GM10266 (cell line): Measurements from ENCODE around the gene ATP2A2.
"Not testable (repeated sequence)": the region's sequence is repeated elsewhere in the genome, so short reads cannot be mapped to it uniquely, and the experiment has no call there.

Source experiments
- DNase-seq: peaks from one replicate; pipeline ENCODE4 v3.0.0; 2012; ENCODE audit errors: extremely low spot score
- CTCF ChIP-seq: IDR thresholded peaks from 2 replicates; pipeline ENCODE4 v1.5.1; 2012; ENCODE audit warnings: mild to moderate bottlenecking, low read depth; ENCODE audit not compliant: control insufficient read depth, insufficient read depth; ENCODE audit errors: missing control alignments

ATP2A2 gene

GRCh38 chr12:110371408-110372055 lies 90.5 kb downstream of the ATP2A2 start:
- TF ChIP-seq CTCF, result no peak
- peak; percentile 66 for DNase-seq

GRCh38 chr12:110372056-110372425 lies 91.0 kb downstream of the ATP2A2 start:
- DNase-seq, result no peak
- TF ChIP-seq CTCF, result no peak

- no peak for TF ChIP-seq CTCF
- no peak for DNase-seq
These were observed 92.0 kb downstream of the ATP2A2 start for GRCh38 chr12:110373025-110373424.

DNA sequence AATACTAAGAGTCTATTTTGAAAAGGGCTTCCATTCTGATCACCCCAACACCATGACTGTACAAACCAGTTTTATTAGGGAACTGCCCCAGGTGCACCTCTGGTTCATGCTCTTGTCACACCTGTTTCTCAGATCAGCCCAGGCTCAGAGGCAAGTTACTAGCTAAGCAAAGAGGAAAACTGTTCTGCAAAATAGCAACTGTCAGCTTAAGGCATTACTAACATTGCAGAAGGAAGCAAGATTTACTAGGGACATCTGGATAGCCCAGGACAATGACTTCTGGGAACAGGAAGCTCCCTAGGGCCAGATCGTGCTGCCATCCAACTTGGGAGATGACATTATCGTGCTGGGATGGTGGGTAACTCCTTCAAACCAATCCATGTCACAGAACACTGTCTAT lies 92.4 kb downstream of the ATP2A2 start:
- DNase-seq, result no peak
- TF ChIP-seq CTCF, result no peak

- TF ChIP-seq CTCF, result no peak
These were observed 93.0 kb downstream of the ATP2A2 start for GRCh38 chr12:110373962-110374611.

GRCh38 chr12:110378131-110378790 lies 97.2 kb downstream of the ATP2A2 start:
- DNase-seq, result not testable (repeated sequence)

More at GRCh38 chr12:110373962-110374611, 93.0 kb downstream of the ATP2A2 start:
- DNase-seq, result no peak

GRCh38 chr12:110379197-110379596 lies 98.2 kb downstream of the ATP2A2 start:
- no peak for TF ChIP-seq CTCF
- DNase-seq, result no peak
